ENCODE data around the gene PRSS38.

DNA sequence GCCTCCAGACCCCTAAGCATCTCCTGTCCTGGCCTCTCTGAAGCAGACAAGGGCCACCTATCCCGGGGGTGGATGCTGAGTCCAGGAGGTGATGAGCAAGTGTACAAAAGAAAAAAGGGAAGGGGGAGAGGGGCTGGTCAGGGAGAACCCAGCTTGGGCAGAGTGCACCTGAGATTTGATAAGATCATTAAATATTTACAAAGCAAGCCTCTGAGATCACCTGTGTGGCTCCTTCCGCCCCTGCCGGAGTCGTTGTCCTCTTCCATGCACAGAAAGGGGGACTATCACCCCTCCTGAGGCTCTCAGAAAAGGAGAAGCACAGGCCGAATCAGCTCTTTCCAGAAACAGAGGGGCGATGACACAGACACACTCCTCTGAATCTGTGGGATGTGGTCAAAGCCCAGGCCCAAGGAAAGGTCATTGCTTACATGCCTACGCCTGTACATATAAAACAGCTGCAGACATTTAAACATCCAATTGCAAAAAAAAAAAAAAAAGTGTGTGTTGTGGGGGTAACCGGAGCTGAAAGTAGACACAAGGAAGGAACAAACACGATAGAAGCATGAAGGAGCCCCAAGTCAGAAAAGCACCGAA is 30.9 kb downstream of the PRSS38 start:
- TF ChIP-seq, protein P1, sequence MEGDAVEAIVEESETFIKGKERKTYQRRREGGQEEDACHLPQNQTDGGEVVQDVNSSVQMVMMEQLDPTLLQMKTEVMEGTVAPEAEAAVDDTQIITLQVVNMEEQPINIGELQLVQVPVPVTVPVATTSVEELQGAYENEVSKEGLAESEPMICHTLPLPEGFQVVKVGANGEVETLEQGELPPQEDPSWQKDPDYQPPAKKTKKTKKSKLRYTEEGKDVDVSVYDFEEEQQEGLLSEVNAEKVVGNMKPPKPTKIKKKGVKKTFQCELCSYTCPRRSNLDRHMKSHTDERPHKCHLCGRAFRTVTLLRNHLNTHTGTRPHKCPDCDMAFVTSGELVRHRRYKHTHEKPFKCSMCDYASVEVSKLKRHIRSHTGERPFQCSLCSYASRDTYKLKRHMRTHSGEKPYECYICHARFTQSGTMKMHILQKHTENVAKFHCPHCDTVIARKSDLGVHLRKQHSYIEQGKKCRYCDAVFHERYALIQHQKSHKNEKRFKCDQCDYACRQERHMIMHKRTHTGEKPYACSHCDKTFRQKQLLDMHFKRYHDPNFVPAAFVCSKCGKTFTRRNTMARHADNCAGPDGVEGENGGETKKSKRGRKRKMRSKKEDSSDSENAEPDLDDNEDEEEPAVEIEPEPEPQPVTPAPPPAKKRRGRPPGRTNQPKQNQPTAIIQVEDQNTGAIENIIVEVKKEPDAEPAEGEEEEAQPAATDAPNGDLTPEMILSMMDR (tag by site-specific recombination; IDR thresholded peaks at IDR 0.05), result no peak
- no peak for TF ChIP-seq ZNF292 (tag by site-specific recombination; IDR thresholded peaks at IDR 0.05; ENCODE audit: borderline replicate concordance, low read depth)
